ENCODE results near the gene NCKAP5. TPM values are rescaled to one million over a fixed set of nuclear protein-coding genes. Genes with fewer than 3 reads are reported as not detected.

Gene NCKAP5
- total RNA-seq, 2 donors from 2014 or later, result not detected

DNA sequence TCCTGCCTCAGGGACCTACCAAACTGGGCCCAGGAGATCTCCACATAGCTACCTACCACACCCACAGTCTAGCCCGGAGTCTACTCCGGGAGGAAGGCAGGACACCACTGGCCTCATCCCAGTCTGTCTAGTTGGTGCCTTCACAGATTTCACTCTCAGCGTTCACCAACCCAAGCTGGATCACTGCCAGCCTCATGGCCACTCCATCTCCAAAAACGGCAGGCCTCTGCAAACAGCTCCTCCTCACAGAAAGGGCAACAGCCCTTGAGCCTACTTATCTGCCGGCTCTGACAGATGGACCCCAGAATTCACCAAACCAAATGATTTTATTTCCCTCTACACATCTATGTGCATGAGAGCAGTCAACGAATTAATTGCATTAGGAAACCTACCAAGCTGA, 61.3 kb downstream of the NCKAP5 start:
- no peak for ATAC-seq
- no peak for DNase-seq (ENCODE audit: low spot score)
- H3K4me3 Mint-ChIP-seq, result no peak overlapping the region
- H3K4me1 Mint-ChIP-seq (ENCODE audit: low read depth in 2 of 2), result no peaks in the 10 kb centered on the region
- H3K27ac Mint-ChIP-seq, result no peak overlapping the region
- no peaks in the 10 kb centered on the region for H3K36me3 Mint-ChIP-seq
- H3K27me3 Mint-ChIP-seq, result no peaks in the 10 kb centered on the region
- H3K9me3 Mint-ChIP-seq, result peaks cover 14% of the 10 kb centered on the region

DNA sequence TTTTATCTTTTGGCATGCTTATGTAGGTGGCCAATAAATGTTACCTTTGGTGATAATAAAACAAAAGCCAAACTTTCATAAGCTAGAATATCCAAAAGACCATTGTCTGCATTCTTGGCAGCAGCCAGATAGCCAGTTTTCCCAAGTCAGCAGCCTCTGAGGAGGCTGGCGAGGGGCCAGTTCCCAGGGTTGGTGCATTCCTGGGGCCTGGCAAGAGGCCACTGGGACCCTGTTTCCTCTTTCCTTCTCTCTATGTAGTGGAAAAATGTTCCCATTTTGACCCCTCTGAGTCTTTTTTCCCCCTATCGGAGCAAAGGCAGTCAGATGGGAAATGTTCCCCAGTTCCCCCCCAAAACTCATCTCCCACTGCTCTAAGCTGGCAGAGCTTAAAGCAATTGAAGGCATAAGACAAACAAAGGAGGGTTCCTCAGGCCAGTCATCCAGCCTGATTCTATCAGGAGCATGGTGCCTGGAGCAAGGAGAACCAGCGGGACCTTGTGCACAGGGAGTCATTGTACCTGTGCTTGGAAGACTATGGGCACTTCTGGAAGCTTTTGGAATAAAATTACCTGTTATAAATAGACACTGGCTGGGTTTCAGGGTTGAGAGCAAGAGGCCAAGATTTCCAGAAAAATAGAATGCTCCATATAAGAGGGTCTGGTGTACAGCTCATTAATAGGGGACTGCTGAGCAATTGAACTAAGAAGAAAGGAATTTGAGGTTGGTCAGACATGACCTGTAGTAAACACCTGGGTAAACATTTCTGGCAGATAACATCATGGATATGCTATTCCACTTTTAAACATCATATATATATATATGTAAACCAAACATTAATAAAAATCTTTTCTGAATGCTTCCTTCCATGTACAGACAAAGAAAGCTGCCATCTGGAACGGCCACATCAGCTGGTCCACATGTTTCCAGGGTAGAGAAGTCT, 63.4 kb downstream of the NCKAP5 start:
- no peaks in the 10 kb centered on the region for H3K36me3 Mint-ChIP-seq
- peaks cover 14% of the 10 kb centered on the region for H3K9me3 Mint-ChIP-seq
- no peak for DNase-seq (ENCODE audit: low spot score)
- H3K27me3 Mint-ChIP-seq, result no peaks in the 10 kb centered on the region
- H3K4me3 Mint-ChIP-seq, result no peak overlapping the region
- H3K4me1 Mint-ChIP-seq (ENCODE audit: low read depth in 2 of 2), result no peaks in the 10 kb centered on the region
- no peak overlapping the region for H3K27ac Mint-ChIP-seq
- ATAC-seq, result no peak

DNA sequence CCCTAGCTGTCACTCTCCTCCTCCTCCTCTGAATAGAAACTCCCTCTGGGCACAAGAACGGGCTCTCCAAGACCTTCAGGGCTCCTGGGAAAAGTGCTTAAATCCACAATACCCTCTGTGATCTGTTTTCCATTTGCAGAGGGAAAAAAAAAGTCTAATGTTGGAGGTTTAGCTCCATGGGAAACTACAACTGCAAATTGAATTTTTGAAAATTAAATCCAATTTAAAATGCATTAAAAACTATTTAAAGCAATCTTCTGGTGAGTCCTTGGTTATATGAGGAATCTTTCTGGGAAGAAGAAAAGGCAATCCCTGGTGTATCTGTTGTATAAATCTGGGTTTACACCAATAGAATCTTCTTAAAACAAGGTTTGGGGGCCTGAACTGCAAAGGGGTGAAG, 64.3 kb downstream of the NCKAP5 start:
- no peak overlapping the region for H3K4me3 Mint-ChIP-seq
- no peak overlapping the region for H3K27ac Mint-ChIP-seq
- DNase-seq (ENCODE audit: low spot score) (no peak), ATAC-seq (no peak)
- no peaks in the 10 kb centered on the region for H3K4me1 Mint-ChIP-seq (ENCODE audit: low read depth in 2 of 2)
- H3K36me3 Mint-ChIP-seq, result no peaks in the 10 kb centered on the region
- H3K9me3 Mint-ChIP-seq, result peaks cover 10% of the 10 kb centered on the region
- H3K27me3 Mint-ChIP-seq, result no peaks in the 10 kb centered on the region

DNA sequence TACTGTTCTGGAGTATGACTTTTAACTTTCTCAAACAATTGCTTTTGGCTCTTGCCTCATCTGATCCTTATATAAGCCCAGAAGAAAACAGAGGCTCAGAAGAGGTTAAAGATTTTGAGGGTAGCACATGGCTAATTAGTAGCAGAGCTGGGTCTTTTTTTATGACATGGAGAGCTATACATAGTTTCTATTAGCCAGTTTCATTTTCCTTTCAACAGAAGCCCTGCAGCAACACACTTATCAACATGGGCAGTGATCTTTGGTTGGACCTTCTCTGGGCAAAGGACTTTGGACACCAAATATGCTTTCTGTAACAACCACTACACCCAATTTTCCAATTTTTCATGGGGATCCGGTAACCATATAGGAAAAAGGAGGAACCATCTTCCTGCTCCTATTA, 64.9 kb downstream of the NCKAP5 start:
- ATAC-seq, result no peak
- Mint-ChIP-seq H3K27me3 (no peaks in the 10 kb centered on the region), H3K36me3 (no peaks in the 10 kb centered on the region), H3K4me3 (no peak overlapping the region), H3K27ac (no peak overlapping the region), H3K9me3 (peaks cover 10% of the 10 kb centered on the region), H3K4me1 (ENCODE audit: low read depth in 2 of 2) (no peaks in the 10 kb centered on the region)
- DNase-seq (ENCODE audit: low spot score), result no peak

DNA sequence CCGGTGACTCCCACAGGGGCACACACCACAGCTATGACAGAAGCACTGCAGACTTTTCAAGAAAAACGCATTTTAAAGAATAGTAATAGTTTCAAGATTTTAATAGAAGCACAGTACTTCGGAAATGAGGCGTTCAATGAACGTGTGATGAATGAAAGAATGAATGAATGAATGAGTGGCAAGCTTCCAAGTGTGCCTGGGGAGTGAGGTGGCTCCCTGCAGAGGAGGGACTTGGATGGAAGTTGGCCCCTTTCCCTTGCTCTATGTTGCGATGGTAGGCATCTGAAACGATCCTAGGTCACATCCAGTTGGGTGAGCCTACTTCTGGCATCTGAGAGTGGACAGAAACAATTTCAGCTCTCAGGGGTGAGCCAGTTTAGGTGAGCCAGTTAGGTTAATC, 65.6 kb downstream of the NCKAP5 start:
- H3K27ac Mint-ChIP-seq, result no peak overlapping the region
- DNase-seq (ENCODE audit: low spot score) (no peak), ATAC-seq (no peak)
- no peaks in the 10 kb centered on the region for H3K36me3 Mint-ChIP-seq
- H3K4me3 Mint-ChIP-seq, result no peak overlapping the region
- peaks cover 14% of the 10 kb centered on the region for H3K9me3 Mint-ChIP-seq
- H3K27me3 Mint-ChIP-seq, result no peaks in the 10 kb centered on the region
- H3K4me1 Mint-ChIP-seq (ENCODE audit: low read depth in 2 of 2), result no peaks in the 10 kb centered on the region

DNA sequence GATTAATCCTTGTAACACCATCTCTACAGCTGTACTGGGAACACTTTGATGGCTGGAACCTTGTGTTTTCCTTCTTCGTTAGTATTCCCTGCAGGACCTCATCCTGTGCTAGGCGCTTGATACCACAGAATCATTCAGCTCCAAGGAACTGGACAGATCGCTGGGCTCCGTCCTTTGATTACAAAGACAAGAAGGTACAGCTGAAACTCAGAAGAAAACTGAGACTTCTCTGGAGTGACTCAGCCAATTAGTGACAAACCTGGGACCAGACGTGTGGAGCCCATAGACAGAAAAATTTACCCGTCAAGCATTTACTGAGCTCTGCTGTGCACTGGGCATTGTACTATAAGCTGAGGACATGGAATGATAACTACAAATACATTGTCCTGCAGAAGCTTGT, 67.3 kb downstream of the NCKAP5 start:
- no peak overlapping the region for H3K4me3 Mint-ChIP-seq
- H3K27ac Mint-ChIP-seq, result no peak overlapping the region
- ATAC-seq (no peak), DNase-seq (ENCODE audit: low spot score) (no peak)
- H3K36me3 Mint-ChIP-seq, result no peaks in the 10 kb centered on the region
- no peaks in the 10 kb centered on the region for H3K27me3 Mint-ChIP-seq
- H3K9me3 Mint-ChIP-seq, result peaks cover 9% of the 10 kb centered on the region
- H3K4me1 Mint-ChIP-seq (ENCODE audit: low read depth in 2 of 2), result no peaks in the 10 kb centered on the region

DNA sequence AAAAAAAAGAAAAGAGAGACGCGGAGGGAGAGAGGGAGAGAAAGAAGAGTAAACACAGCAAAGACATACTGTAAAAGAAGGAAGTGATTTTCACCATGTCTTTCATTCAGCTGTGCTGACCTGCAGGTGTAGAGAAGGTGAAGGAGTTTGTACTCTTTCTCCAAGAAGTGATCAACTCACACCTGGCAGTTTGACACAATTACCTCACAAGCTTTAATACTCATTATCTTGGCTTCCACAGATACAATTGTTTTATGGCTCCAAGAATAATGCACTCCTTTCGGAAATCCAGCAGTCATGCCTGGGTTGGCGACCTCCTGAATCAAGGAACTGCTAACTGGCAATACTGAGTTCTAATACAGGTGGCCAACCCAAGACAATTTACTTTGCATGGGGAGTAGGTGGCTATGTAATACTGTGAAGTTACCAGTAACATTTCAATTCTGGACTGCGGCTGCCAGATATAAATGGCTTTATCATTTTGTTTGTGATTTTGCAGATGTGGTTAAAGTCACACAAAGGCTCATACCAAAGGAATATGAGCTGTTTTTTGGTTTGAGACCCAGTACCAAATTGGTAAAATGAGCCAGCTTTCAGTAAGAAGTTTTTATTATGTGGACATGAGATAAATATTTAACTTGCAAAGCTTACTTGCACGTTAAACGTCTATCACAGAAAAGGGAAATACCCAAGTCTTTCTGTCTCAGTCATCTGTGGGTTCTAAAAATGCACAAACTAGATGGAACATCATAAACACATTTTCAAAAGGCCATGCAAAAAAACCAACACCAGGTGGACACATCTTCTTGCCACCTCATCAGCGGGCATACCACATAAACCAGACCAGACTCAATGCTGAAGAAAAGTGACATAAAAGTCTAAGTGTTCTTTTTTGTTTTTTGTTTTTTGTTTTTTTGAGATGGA, 69.3 kb downstream of the NCKAP5 start:
- no peak overlapping the region for H3K27ac Mint-ChIP-seq
- ATAC-seq, result no peak
- peaks cover 9% of the 10 kb centered on the region for H3K9me3 Mint-ChIP-seq

DNA sequence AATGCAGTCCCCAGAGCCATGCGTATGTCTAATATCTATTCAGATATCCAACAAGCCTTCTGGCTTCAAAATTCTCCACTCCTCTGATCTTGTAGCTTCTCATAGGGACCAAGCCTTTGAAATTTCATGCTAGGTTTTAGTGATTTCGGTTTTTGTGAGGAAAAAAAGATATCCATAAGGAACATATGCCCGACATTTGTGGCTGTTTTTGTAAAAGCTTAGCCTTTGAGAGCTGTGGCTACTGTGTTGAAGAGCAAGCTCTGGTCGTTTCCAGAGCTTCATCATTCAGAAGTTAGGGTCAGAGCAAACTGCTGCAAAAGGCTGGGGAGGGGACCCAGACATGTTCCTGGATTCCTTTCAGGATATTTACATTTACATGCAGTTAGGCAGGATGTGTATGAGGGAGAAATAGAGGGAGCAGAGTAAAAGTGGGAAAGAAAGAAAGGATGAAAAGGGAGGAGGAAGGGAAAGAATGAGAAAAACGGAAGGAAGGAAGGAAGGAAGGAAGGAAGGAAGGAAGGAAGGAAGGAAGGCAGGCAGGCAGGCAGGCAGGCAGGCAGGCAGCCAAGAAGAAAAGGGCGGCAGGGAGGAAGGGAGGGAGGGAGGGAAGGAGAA, 70.2 kb downstream of the NCKAP5 start:
- no peak overlapping the region for H3K4me3 Mint-ChIP-seq
- no peak overlapping the region for H3K27ac Mint-ChIP-seq
- no peaks in the 10 kb centered on the region for H3K27me3 Mint-ChIP-seq
- H3K9me3 Mint-ChIP-seq, result peaks cover 9% of the 10 kb centered on the region
- no peaks in the 10 kb centered on the region for H3K36me3 Mint-ChIP-seq
- no peak for ATAC-seq
- DNase-seq (ENCODE audit: low spot score), result no peak
- H3K4me1 Mint-ChIP-seq (ENCODE audit: low read depth in 2 of 2), result no peaks in the 10 kb centered on the region

More for the DNA sequence above, 69.3 kb downstream of the NCKAP5 start:
- no peaks in the 10 kb centered on the region for H3K27me3 Mint-ChIP-seq
- no peaks in the 10 kb centered on the region for H3K4me1 Mint-ChIP-seq (ENCODE audit: low read depth in 2 of 2)
- no peaks in the 10 kb centered on the region for H3K36me3 Mint-ChIP-seq
- no peak overlapping the region for H3K4me3 Mint-ChIP-seq
- no peak for DNase-seq (ENCODE audit: low spot score)

DNA sequence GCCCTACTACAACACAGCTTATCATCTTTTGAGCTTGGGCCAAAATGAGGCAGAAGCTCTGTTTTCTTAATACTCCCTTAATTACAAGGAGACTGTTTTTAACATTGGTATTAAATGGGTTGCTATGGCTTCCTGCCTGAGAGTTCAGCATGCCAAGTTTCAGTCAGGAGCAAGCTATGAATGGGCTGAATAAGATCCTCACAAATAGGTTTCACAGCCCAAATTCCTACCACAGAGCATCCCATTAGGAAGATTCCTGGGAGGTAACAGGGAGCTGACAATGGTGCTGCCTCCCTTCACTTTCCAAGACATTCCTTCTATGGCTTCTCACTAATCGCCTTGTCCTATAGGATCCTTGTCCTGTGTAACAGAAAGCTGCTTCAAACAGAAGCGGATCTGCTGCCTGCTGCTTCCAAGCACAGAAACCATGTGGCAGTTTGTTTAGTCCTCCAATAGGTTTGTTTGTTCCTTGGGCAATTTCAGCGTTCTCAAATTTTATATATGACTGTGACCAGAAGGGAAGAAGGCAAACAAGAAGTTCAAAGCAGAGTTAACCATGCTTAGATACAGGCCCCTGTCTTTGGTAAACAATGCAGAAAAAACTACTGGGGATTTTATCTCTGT, 70.9 kb downstream of the NCKAP5 start:
- Mint-ChIP-seq H3K4me3 (no peak overlapping the region), H3K27me3 (no peaks in the 10 kb centered on the region), H3K9me3 (peaks cover 8% of the 10 kb centered on the region), H3K27ac (no peak overlapping the region), H3K36me3 (no peaks in the 10 kb centered on the region), H3K4me1 (ENCODE audit: low read depth in 2 of 2) (no peaks in the 10 kb centered on the region)
- DNase-seq (ENCODE audit: low spot score) (no peak), ATAC-seq (no peak)

DNA sequence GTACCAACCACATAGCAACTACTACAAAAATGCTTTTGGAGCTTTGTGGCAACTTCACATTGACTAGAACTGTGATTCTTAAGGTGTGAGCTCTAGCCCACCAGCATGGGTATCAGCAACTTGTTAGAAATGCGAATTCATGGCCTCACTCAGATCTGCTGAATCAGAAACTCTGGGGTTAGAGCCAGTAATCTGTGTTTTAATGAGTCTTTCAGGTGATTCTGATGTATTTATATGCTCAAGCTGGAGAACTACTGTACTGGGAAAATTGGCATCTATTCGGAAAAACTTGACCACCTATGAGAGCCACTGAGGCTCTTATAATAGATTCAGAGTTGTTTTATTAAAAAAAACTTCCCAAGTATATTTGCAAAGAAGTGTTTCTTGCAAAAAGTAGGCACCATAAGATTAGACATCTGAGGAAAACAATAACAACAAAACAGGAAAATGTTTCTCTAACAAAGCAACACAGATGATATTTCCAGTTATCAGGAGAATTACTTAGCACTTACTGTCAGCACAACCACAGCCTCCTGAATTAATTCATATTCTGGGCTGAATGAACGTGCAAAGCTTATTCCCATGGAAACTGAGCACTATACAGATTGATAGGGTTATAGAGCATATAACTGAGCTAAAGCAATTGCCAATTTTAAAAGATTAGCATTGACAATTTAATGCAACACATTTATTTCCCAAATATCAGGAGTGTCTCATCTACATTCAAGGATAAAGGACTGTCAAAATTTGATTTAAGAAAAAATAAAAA, 71.6 kb downstream of the NCKAP5 start:
- Mint-ChIP-seq H3K27ac (no peak overlapping the region), H3K4me3 (no peak overlapping the region), H3K4me1 (ENCODE audit: low read depth in 2 of 2) (no peaks in the 10 kb centered on the region), H3K9me3 (peaks cover 4% of the 10 kb centered on the region), H3K27me3 (no peaks in the 10 kb centered on the region), H3K36me3 (no peaks in the 10 kb centered on the region)
- DNase-seq (ENCODE audit: low spot score) (no peak), ATAC-seq (no peak)

DNA sequence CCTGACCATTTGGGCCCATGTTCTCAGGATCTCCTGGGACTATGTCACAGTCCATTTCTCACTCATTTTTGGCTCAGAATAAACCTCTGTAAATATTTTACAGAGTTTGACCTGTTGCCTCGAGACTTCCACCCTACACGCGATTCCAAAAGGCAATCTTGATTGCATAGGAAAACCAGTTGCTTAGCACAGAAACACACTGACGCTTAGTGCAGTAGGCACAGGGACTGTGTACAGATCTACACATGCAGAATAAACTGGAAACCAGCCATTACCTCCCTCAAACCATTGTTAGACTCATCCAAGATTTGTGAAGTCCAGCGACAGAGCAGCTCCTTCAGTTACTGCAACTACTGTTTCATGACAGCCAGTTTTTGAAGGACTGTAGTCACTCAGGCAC, 73.0 kb downstream of the NCKAP5 start:
- peaks cover 4% of the 10 kb centered on the region for H3K9me3 Mint-ChIP-seq
- H3K4me3 Mint-ChIP-seq, result no peak overlapping the region
- H3K4me1 Mint-ChIP-seq (ENCODE audit: low read depth in 2 of 2), result no peaks in the 10 kb centered on the region
- no peak for ATAC-seq
- no peak overlapping the region for H3K27ac Mint-ChIP-seq
- H3K36me3 Mint-ChIP-seq, result no peaks in the 10 kb centered on the region
- DNase-seq (ENCODE audit: low spot score), result no peak
- no peaks in the 10 kb centered on the region for H3K27me3 Mint-ChIP-seq

DNA sequence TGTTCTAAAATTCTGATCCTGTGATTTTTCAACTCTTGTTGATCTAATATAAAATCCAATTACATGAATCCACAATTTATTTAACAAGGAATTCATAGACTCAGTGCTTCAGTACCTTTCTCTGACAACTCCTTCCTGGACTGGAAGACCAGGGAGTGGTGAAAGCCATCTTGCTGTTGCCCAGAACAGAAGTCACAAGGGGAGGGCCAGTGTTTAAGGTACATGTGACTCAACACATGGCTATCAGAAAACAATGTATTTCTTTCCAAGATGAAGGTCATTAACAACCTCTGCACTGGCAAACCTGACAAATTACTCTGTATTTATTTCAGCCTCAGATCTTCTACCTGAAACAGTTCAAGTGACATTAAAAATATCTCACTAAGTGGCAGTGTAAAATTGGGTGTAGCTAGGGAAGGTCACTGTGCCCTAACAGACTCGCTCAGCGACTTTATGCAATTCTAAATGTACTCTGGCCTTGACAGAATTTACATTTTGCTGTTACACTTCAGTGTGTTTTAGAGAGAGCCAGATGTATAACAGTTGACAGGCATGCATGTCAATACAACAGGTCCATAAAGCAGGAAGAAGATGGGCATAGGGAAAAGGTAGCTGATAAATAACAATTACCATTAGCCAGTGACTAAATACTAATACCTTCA, 75.4 kb downstream of the NCKAP5 start:
- no peak overlapping the region for H3K27ac Mint-ChIP-seq
- no peaks in the 10 kb centered on the region for H3K9me3 Mint-ChIP-seq
- no peak overlapping the region for H3K4me3 Mint-ChIP-seq
- DNase-seq (ENCODE audit: low spot score) (no peak), ATAC-seq (no peak)
- H3K4me1 Mint-ChIP-seq (ENCODE audit: low read depth in 2 of 2), result no peaks in the 10 kb centered on the region
- H3K36me3 Mint-ChIP-seq, result no peaks in the 10 kb centered on the region
- no peaks in the 10 kb centered on the region for H3K27me3 Mint-ChIP-seq

Measured in natural killer cell treated with Interleukin-12 subunit alpha and Interleukin-12 subunit beta and Interleukin-15 and Interleukin-18, amount 100 ng/mL, for 72 hours (primary cell).